ENCODE data around the gene CARS2. TPM values are rescaled to one million over a fixed set of nuclear protein-coding genes. Genes with fewer than 3 reads are reported as not detected.

CARS2 gene
- total RNA-seq, 1 donor from 2014 or later: 36.0 TPM

DNA sequence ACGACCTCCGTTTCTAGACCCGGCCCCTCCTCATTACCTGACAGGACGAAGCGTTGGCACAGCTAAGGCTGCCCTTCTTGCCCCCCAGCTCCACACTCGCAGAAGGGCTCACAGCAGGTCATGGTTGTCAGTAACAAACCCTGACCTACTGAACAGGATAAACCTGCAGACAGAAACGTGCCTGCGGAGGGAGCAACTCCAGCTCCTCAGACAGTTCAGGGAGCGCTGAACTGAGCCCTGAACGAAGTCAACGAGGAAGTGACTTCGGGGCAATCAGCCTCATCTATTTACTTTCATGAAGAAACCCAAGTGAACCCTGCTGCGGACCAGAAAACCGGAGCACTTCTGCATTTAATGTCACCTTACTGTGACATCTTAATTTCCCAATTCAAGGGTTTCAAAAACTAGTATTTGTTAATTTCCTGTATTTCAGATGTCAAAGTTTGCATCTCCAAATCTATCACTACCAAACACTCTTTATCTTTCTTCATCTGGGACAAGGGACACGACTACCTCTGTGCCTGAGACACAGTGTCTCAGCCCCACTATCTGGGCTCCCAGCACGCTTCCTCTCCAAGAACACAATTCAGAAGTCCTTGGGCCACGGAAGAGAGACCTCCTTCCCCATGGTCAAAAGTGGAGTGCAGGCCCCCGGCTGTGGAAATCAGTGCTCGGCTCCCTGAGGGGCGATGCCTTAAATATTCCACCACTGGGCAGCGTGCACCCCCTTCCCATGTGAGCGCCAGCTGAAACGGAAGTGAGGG, 40.2 kb downstream of the CARS2 start:
- TF ChIP-seq, protein P1, sequence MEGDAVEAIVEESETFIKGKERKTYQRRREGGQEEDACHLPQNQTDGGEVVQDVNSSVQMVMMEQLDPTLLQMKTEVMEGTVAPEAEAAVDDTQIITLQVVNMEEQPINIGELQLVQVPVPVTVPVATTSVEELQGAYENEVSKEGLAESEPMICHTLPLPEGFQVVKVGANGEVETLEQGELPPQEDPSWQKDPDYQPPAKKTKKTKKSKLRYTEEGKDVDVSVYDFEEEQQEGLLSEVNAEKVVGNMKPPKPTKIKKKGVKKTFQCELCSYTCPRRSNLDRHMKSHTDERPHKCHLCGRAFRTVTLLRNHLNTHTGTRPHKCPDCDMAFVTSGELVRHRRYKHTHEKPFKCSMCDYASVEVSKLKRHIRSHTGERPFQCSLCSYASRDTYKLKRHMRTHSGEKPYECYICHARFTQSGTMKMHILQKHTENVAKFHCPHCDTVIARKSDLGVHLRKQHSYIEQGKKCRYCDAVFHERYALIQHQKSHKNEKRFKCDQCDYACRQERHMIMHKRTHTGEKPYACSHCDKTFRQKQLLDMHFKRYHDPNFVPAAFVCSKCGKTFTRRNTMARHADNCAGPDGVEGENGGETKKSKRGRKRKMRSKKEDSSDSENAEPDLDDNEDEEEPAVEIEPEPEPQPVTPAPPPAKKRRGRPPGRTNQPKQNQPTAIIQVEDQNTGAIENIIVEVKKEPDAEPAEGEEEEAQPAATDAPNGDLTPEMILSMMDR (IDR thresholded peaks at IDR 0.05; ENCODE audit: unreplicated experiment): no peak
- no peak overlapping the region for H3K27ac Mint-ChIP-seq (ENCODE audit: unreplicated experiment)
- H3K4me1 Mint-ChIP-seq (ENCODE audit: unreplicated experiment): no peaks in the 10 kb centered on the region
- DNase-seq (ENCODE audit: low spot score): no peak
- peaks cover 5% of the 10 kb centered on the region for H3K27me3 Mint-ChIP-seq (ENCODE audit: unreplicated experiment)
- H3K36me3 Mint-ChIP-seq (ENCODE audit: low read depth, unreplicated experiment): peaks cover 58% of the 10 kb centered on the region
- H3K9me3 Mint-ChIP-seq (ENCODE audit: unreplicated experiment): no peaks in the 10 kb centered on the region
- H3K4me3 Mint-ChIP-seq (ENCODE audit: unreplicated experiment): no peak overlapping the region

DNA sequence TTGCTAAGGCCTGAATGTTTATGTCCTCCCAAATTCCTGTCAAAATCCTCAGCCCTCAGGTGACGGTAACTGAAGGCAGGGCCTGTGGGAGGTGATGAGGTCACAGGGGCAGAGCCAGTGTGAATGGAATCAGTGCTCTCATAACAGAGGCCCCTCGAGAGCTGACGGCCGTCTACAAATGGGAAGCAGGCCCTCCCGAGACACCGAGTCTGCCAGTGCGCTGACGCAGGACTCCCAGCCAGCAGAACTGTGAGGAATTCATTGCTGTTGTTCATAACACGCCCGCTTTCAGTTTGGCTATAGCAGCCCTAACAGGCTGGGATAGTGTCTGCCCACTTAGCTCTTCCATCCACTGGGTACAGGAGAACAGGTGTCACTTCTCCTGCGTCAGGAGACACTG, 41.2 kb downstream of the CARS2 start:
- no peak overlapping the region for H3K4me3 Mint-ChIP-seq (ENCODE audit: unreplicated experiment)
- H3K4me1 Mint-ChIP-seq (ENCODE audit: unreplicated experiment): no peaks in the 10 kb centered on the region
- H3K27ac Mint-ChIP-seq (ENCODE audit: unreplicated experiment): no peak overlapping the region
- H3K9me3 Mint-ChIP-seq (ENCODE audit: unreplicated experiment): no peaks in the 10 kb centered on the region
- peaks cover 5% of the 10 kb centered on the region for H3K27me3 Mint-ChIP-seq (ENCODE audit: unreplicated experiment)
- peaks cover 64% of the 10 kb centered on the region for H3K36me3 Mint-ChIP-seq (ENCODE audit: low read depth, unreplicated experiment)
- DNase-seq (ENCODE audit: low spot score): no peak
- TF ChIP-seq, protein P1 (IDR thresholded peaks at IDR 0.05; ENCODE audit: unreplicated experiment): no peak

GRCh38 chr13:110664041-110664440, 41.9 kb downstream of the CARS2 start:
- H3K4me3 Mint-ChIP-seq (ENCODE audit: unreplicated experiment): no peak overlapping the region
- H3K36me3 Mint-ChIP-seq (ENCODE audit: low read depth, unreplicated experiment): peaks cover 64% of the 10 kb centered on the region
- TF ChIP-seq, protein P1 (IDR thresholded peaks at IDR 0.05; ENCODE audit: unreplicated experiment): no peak
- no peak for DNase-seq (ENCODE audit: low spot score)
- H3K9me3 Mint-ChIP-seq (ENCODE audit: unreplicated experiment): no peaks in the 10 kb centered on the region
- H3K27ac Mint-ChIP-seq (ENCODE audit: unreplicated experiment): no peak overlapping the region
- no peaks in the 10 kb centered on the region for H3K4me1 Mint-ChIP-seq (ENCODE audit: unreplicated experiment)
- H3K27me3 Mint-ChIP-seq (ENCODE audit: unreplicated experiment): peaks cover 5% of the 10 kb centered on the region

- no peak for DNase-seq (ENCODE audit: low spot score)
- no peak overlapping the region for H3K27ac Mint-ChIP-seq (ENCODE audit: unreplicated experiment)
- H3K4me3 Mint-ChIP-seq (ENCODE audit: unreplicated experiment): no peak overlapping the region
- H3K9me3 Mint-ChIP-seq (ENCODE audit: unreplicated experiment): no peaks in the 10 kb centered on the region
- H3K36me3 Mint-ChIP-seq (ENCODE audit: low read depth, unreplicated experiment): peaks cover 63% of the 10 kb centered on the region
- no peaks in the 10 kb centered on the region for H3K4me1 Mint-ChIP-seq (ENCODE audit: unreplicated experiment)
- peaks cover 5% of the 10 kb centered on the region for H3K27me3 Mint-ChIP-seq (ENCODE audit: unreplicated experiment)
- TF ChIP-seq, protein P1 (IDR thresholded peaks at IDR 0.05; ENCODE audit: unreplicated experiment): no peak
Observed at GRCh38 chr13:110663491-110663890, 42.4 kb downstream of the CARS2 start.

DNA sequence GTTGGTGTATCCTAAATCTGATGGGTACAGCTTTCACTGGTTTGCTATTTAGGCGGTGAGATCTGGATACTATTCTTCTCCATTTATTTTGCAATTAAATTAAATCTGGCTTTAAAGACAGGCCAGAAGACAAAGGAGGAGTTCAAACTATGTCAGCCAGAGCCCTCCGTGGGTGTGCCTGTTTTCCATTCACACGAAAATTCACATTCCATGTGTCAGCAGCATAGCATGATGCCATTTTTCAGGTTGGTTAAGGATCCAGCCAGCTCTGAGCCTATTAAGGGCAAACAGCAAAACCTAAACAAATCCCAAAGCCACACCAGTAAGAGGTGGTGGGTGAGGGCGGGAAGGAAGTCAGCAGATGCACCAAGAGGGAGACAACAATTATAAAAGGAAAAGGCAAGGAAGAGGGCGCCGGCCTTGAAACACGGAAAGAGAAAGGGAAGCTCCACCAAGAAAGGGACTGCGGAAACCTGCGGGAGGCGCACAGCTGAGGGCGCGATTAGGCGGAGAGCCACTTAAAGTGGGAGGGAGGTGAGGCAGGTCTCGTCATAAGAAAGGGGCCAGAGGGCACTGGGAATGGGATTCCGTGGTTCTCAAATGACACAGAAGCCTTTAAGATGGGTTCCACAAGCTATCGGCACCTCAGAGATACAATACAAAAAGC, 43.0 kb downstream of the CARS2 start:
- TF ChIP-seq, protein P1 (IDR thresholded peaks at IDR 0.05; ENCODE audit: unreplicated experiment): no peak
- DNase-seq (ENCODE audit: low spot score): no peak
- Mint-ChIP-seq H3K27ac (ENCODE audit: unreplicated experiment) (no peak overlapping the region), H3K4me3 (ENCODE audit: unreplicated experiment) (peak overlapping the region; percentile 74), H3K36me3 (ENCODE audit: low read depth, unreplicated experiment) (peaks cover 68% of the 10 kb centered on the region), H3K4me1 (ENCODE audit: unreplicated experiment) (no peaks in the 10 kb centered on the region), H3K27me3 (ENCODE audit: unreplicated experiment) (peaks cover 5% of the 10 kb centered on the region), H3K9me3 (ENCODE audit: unreplicated experiment) (no peaks in the 10 kb centered on the region)

All from endothelial cell (in vitro differentiated cells).